ENCODE measurements around the gene CLPTM1L. TPM values are rescaled to one million over a fixed set of nuclear protein-coding genes. Genes with fewer than 3 reads are reported as not detected.
"Not testable (repeated sequence)": the region's sequence is repeated elsewhere in the genome, so short reads cannot be mapped to it uniquely, and the experiment has no call there.

The CLPTM1L gene
- total RNA-seq, 2 donors from 2014 or later = 56.6 to 85.4 TPM

- TF ChIP-seq CTCF (IDR thresholded peaks at IDR 0.05) = no peak
- Histone ChIP-seq H3K4me3 (peak overlapping the region in 1 of 2 donors; percentile 17), H3K36me3 (no peaks in the 10 kb centered on the region), H3K27ac (no peak overlapping the region), H3K9me3 (no peaks in the 10 kb centered on the region), H3K27me3 (peaks cover 0 to 15% of the 10 kb centered on the region in 2 donors), H3K4me1 (peaks cover 0 to 8% of the 10 kb centered on the region in 2 donors)
- DNase-seq (ENCODE audit: low spot score) = no peak
Measured at GRCh38 chr5:1294206-1294834, 50.6 kb downstream of the CLPTM1L start.

- H3K4me3 ChIP-seq = no peak overlapping the region
- H3K27me3 ChIP-seq = peaks cover 0 to 15% of the 10 kb centered on the region in 2 donors
- H3K4me1 ChIP-seq = peaks cover 0 to 8% of the 10 kb centered on the region in 2 donors
- DNase-seq (ENCODE audit: low spot score) = no peak
- no peak overlapping the region for H3K27ac ChIP-seq
- no peaks in the 10 kb centered on the region for H3K9me3 ChIP-seq
- no peak for TF ChIP-seq CTCF (IDR thresholded peaks at IDR 0.05)
- H3K36me3 ChIP-seq = no peaks in the 10 kb centered on the region
Measured at GRCh38 chr5:1293416-1294205, 51.3 kb downstream of the CLPTM1L start.

- Histone ChIP-seq H3K4me1 (peaks cover 0 to 8% of the 10 kb centered on the region in 2 donors), H3K27ac (no peak overlapping the region), H3K27me3 (peaks cover 0 to 15% of the 10 kb centered on the region in 2 donors), H3K36me3 (no peaks in the 10 kb centered on the region), H3K9me3 (peaks cover 0 to 6% of the 10 kb centered on the region in 2 donors), H3K4me3 (no peak overlapping the region)
- no peak for DNase-seq (ENCODE audit: low spot score)
- TF ChIP-seq CTCF (IDR thresholded peaks at IDR 0.05) = no peak
Measured at GRCh38 chr5:1292846-1293415, 52.0 kb downstream of the CLPTM1L start.

GRCh38 chr5:1292139-1292538 is 52.8 kb downstream of the CLPTM1L start:
- Histone ChIP-seq H3K27me3 (peaks cover 0 to 15% of the 10 kb centered on the region in 2 donors), H3K9me3 (peaks cover 0 to 6% of the 10 kb centered on the region in 2 donors), H3K27ac (no peak overlapping the region), H3K4me1 (peaks cover 0 to 8% of the 10 kb centered on the region in 2 donors), H3K36me3 (no peaks in the 10 kb centered on the region), H3K4me3 (no peak overlapping the region)
- DNase-seq (ENCODE audit: low spot score) = no peak
- TF ChIP-seq CTCF (IDR thresholded peaks at IDR 0.05) = no peak

- Histone ChIP-seq H3K4me3 (no peak overlapping the region), H3K9me3 (peaks cover 0 to 6% of the 10 kb centered on the region in 2 donors), H3K4me1 (peaks cover 0 to 8% of the 10 kb centered on the region in 2 donors), H3K27ac (no peak overlapping the region), H3K36me3 (no peaks in the 10 kb centered on the region), H3K27me3 (peaks cover 0 to 15% of the 10 kb centered on the region in 2 donors)
- no peak for TF ChIP-seq CTCF (IDR thresholded peaks at IDR 0.05)
- no peak for DNase-seq (ENCODE audit: low spot score)
Measured at GRCh38 chr5:1291611-1292080, 53.3 kb downstream of the CLPTM1L start.

- H3K27me3 ChIP-seq = peaks cover 0 to 15% of the 10 kb centered on the region in 2 donors
Measured at GRCh38 chr5:1290956-1291355, 53.9 kb downstream of the CLPTM1L start.

GRCh38 chr5:1289559-1289958 is 55.3 kb downstream of the CLPTM1L start:
- DNase-seq (ENCODE audit: low spot score); H3K9me3 ChIP-seq; H3K4me3 ChIP-seq; H3K36me3 ChIP-seq; H3K27me3 ChIP-seq; H3K4me1 ChIP-seq; H3K27ac ChIP-seq: not testable (repeated sequence)

More at GRCh38 chr5:1290956-1291355, 53.9 kb downstream of the CLPTM1L start:
- not testable (repeated sequence) for H3K4me3 ChIP-seq; H3K4me1 ChIP-seq; H3K36me3 ChIP-seq; DNase-seq (ENCODE audit: low spot score); H3K9me3 ChIP-seq; H3K27ac ChIP-seq
